SK-N-DZ (cell line): Measurements from ENCODE around the gene GFI1.
"Not testable (repeated sequence)": the region's sequence is repeated elsewhere in the genome, so short reads cannot be mapped to it uniquely, and the experiment has no call there.

Experiments
- DNase-seq: peaks from one replicate; pipeline ENCODE4 v3.0.0-alpha.2; 2015; ENCODE audit warnings: low spot score

Gene GFI1

DNA sequence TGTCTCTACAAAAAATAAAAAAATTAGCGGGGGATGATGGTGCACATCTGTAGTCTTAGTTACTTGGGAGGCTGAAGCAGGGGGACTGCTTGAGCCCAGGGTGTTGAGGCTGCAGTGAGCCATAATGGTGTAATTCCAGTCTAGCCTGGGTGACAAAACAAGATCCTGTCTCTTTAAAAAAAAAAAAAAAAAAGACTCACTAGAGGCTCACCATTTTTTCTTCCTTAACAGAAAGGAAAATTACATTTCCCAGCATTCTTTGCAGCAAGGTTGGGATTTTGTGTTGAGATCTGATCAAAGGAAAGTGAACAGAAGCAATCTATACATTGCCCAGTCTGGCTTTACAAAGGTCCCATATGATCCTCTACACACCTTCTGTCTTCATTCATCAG lies 21.5 kb downstream of the GFI1 start:
- no peak for DNase-seq

DNA sequence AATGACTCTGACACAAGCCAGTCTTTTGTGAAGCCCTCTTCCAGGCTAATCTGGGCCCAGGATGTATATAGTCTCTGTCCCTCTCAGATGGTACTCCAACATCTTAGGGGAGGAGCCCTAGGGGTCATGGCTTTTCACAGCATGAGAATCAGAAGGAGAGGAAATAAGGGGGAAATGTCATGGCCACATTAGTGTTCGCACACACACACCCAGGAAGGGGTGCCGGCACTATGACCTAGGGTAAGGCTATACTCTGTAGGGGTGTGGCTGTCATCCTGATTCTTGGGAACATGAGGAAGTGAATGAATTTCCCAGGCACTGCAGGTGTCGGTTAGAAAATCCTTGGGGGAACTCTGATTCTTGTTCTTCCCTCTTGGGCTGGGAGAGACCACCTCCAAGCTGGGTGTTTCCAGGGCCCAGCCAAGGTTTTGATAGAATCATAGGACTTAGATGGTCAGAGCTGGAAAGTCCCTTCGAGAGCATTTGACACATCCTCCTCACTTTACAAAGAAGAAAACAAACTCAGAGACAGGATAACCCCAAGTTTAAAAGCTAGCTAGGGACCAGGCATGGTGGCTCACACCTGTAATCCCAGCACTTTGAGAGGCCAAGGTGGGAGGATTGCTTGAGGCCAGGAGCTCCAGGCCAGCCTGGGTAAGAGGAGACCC lies 22.0 kb downstream of the GFI1 start:
- no peak for DNase-seq

DNA sequence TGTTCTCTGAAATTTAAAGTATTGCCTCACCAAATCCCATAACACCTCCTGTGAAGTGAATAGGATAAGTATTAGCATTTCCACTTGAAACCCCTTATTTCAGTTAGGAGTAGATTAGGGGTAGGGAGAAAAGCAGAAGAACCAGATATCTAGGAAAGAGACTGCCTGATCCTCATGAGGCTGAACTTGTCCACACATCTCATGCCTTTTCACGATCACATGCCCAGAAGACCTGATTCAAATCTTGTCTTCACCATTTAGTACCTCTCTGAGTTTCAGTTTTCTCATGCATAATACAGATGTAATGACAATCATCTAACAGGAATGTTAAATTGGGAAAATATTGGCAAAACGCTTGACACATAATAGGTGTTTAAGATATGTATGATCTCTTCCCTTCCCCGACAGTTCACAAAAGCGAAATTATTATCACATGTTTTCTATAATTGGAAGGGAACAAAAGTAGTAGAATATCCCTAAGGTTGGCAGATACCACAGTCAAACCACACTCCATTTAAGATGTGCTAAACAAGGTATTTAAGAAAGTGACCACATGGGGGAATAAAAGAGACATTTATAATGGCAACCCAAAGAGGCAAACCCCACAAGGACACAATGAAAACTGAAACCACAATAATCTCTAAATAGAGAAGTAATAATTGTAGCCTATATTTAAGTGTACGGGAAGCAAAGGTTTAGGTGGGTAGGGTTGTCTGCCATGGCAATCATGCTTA lies 25.2 kb downstream of the GFI1 start:
- DNase-seq = no peak

DNA sequence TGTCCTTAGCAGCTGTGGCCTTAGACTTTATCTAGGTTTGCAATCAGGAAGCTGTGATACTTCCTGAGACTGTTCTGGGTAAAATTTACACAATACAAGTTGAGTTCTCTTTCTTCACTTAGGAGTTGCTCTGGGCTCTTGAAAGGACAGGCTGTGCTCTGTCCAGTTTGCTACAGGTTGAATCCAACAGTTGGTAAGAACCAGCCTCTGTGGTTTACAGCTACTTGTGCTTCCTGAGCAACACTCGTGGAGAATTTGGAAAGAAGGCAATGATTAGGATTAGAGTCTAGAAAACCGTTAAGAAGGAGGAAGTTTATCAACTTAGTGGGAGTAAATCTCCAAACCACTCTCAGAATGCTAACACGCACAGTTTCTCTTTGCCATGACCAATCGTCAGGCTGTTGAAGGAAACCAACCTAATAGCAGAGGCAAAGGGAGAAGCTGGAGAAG lies 26.8 kb downstream of the GFI1 start:
- no peak for DNase-seq

DNA sequence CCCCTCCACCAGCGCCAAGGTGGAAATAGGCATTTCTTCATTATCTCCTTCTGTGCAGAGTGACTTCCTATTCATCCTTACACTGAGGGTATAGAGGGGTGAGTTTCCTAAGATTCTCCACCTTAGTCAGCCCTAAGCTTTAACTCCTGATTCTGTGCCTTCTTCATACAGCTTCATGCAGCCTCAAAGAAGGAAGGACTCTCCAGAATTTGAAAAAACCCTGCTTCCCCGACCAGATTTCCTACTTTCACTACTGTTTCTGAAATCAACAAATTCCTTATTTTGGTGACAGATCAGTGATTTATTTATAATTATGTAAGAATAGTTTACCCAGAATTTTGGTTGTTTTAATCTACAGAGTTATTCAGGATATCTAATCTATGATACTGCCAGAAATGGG lies 28.6 kb downstream of the GFI1 start:
- no peak for DNase-seq

DNA sequence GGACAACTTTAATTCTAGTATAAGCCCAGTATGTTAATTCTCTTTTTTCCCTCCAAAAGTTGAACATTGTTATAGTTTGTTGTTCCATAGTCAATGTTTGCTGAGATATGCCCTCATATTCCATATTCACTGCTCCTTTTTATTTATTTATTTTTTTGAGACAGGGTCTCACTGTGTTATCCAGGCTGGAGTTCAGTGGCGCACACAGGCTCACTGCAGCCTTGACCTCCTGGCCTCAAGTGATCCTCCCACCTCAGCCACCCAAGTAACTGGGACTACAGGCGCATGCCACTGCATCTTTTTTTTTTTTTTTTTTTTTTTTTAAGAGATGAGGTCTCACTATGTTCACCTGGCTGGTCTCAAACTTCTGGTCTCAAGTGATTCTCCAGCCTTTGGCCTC lies 38.7 kb downstream of the GFI1 start:
- no peak for DNase-seq

DNA sequence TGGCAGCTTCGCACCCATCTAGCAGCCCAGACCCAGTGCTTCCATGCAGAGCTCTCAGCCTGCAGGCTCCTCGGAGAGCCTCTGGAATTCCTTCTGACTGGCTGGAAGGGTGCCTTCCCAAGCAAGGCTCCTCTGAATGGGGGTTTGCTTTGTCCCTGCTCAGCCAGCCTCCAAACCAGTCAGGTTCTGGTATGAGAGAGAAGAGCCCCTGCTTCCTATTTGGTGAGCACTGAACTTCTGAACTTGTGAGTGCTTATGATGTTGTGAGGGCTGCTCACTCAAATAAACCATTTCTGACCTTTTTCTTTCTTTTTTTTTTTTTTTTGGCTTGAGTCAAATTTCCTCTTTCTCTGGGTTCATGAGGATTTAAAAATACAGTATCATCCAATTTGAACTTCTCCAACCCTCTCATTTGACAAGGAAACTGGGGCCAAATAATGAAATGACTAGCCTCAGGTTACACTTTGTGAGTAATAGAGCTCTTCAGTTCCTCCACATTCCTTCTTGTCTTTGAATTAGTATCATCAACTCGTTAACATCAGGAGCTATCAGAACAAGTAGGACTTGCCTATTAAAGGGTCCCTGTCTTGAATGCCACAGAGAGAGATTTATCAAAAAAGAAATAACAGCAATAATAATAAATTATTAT lies 39.6 kb downstream of the GFI1 start:
- no peak for DNase-seq

DNA sequence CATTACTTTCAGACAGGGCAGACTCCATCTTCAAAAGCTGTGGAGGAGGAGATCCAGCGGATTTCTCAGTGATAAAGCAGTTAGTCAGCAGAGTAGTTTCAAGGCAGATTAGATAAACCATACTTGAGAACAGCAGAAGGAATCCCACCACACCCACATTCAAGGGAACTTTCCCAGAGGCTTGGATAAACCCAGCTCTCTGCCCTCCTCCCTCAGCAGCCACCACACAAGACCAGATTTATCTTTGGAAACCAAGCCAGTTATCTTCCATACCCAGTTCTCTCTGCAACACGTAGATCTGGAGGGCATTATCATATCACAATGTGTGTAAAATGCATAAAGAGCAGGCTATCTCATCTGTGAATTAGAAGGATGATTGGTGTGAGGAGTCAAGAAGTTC lies 40.2 kb downstream of the GFI1 start:
- no peak for DNase-seq

DNA sequence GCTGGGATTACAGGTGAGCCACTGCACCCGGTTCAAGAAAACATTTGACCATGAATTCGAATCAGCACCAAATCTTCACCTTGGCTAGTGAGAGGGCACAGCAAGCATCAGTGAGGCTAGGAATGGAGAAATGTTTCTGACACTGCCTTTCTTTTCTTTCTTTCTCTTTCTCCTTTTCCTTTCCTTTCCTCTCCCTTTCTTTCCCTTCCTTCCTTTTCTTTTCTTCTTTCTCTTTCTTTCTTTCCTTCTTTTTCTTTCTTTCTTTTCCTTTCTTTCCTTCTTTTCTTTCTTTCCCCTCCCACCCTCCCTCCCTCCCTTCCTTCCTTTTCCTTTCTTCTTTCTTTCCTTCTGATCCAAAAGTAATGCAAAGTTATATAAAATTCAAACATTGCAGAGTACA lies 40.9 kb downstream of the GFI1 start:
- DNase-seq = no peak

DNA sequence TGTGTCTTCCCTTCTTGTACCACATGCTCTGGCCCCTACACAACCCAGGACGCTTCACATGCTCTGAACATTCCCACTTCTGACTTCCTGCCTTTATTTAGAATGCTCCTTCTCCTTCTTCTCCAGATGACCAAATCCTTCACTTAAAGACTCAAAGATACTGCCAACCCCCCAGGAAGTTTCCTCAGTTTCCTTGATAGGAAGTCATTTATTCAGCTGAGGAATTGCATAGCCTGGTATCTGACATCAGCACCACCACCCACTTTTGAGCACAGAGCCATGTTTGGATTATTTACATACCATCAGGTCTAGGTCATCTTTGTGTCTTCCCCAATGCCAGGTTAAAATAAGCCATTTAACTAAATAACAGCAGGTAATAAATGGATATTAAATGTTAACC lies 42.4 kb downstream of the GFI1 start:
- no peak for DNase-seq

DNA sequence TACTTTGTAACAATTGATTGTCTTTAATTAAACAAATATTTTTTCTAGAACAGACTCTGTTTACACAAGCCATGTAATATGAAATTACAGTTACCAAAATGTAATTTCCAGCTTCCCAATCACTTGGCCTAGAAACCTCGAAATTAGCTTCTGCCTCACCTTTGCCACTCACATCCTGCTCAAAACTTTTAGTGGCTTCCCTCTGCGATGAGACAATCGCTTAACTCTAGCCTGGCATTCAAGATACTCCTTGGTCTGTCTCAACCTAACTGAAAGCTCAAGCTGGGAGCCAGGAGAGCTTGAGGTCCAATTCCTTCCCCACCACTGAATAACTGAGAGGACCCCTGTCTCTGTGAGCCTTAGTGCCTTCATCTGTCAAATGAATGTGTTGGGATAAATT lies 42.8 kb downstream of the GFI1 start:
- DNase-seq = no peak

DNA sequence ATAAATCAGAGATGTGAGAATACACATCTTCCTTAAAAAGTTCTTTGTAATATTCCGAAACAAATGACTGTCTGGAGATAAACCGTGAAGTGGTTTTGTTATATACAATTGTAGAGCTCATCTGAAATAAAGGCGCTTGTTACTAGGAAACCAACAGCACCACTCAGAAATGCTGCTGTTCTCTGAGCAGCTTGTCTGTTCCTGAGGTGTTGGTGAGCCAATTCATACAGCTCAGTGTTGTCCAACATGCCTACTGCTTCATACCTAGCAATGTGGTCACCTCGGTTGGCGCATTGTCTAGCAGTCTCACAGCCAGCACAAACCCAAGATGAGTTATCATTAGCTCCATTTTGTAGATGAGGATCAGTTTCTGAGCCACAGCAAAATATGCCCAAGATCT lies 44.4 kb downstream of the GFI1 start:
- DNase-seq = no peak

DNA sequence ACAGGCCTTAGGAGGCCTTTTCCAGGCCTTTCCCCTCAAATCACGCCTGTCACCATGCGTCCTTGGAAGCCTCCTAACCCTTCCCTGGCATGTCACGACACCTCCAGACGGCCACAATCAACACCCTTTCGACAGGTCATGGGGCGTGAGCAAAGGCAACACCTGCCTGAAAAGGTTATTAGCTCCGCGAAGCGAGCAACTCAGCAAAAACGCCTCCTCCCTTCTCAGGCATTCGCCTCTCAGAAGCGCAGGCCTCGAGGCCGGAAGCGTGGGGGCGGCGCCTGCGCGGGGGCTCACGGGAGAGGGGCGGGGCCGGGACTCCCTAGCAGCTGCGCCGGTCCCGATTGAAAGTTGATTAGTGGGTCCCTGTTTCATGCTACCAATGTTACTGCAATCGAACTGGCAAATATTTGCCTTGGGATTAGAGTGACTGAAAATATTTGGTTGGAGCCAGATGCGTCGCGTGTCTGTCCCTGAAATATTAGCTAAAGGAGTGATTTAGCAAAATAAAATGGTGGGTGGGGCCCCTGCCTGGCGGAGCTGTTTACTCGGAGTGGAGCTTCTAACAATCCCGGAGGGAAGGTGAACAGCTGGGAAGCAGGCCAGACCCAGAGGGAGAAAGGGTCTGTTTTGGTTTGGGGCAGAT lies 44.9 kb downstream of the GFI1 start:
- DNase-seq = no peak

DNA sequence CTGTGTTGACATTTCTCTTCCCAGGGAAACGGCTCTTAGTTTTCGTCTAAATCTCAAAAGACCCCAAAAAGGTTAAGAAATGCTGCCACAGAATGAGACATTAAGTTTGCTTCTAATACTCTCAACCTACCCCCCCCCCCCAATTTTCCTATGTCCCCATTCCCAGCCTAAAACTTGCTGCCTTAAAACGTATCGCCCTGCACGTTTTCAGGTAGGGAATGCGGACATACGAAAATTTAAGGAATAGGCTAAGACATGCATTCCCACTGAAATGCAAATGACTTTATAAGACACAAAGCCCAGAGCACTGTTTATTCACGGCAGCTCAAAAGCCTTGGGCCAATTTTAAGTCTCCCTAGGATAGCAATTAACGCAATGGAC lies 45.4 kb downstream of the GFI1 start:
- DNase-seq = no peak

DNA sequence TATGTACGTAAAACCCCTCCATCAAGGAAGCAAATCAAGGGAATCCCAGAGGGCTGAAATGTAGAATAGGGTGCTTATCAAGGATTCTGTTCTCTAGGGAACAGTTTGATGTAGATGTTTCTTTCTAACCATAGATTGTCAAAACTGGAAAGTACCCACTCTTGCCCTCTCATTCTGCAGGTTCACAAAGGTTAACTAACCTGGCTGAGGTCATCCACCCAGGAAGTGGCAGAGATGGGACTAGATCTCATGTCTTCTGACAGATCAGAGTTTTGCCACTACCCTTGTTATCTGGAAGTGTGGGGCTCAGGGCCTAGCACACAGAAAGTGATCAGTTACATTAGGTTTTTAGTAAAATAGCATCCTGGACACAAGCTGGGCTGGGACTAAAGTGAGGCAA lies 47.4 kb downstream of the GFI1 start:
- no peak for DNase-seq

DNA sequence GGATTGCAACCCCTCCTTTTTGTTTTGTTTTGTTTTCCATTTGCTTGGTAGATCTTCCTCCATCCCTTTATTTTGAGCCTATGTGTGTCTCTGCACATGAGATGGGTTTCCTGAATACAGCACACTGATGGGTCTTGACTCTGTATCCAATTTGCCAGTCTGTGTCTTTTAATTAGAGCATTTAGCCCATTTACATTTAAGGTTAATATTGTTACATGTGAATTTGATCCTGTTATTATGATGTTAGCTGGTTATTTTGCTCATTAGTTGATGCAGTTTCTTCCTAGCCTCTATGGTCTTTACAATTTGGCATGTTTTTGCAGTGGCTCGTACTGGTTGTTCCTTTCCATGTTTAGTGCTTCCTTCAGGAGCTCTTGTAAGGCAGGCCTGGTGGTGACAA lies 52.2 kb downstream of the GFI1 start:
- DNase-seq = not testable (repeated sequence)

DNA sequence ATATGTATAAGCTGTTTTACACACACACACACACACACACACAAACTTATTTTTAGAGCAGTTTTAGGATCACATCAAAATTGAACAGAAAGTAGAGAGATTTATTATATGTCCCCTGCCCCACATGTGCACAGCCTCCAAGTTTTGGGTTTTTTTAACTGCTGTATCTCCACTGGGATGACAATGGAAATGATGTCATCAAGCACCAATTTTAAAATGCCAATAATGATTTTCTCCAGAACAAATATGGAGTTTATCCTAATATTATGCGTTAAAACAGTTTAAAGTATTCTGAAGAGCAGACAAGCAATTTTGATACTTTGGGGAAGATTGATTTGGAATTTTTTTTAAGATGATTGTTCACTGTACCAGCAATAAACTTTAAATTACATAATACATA lies 56.7 kb downstream of the GFI1 start:
- DNase-seq = no peak

DNA sequence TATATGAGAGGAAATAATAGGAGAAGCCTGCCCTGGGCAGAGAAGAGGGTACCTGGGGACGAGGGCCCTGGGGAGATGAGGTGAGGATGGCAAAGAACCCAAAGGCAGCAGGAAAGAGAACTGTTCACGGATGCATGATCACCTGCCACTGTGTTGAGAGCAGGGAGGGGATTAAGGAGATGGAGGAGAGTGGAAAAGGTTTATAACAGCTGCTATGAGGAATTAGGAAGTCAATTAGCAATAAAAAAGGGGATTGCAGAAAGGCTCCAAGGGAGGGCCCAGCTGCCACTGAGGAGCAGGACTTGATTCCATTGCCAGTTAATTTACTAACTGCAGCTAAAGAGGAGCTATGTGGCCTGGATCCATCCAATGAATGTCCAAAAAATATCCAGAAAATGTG lies 61.1 kb downstream of the GFI1 start:
- no peak for DNase-seq
